IPS-20b (cell line): ENCODE results near the gene CACNA1I.

Experiments used
- H3K27ac ChIP-seq: one replicate; pipeline ENCODE4 v1.5.1; 2013; ENCODE audit warnings: low read length
- H3K27me3 ChIP-seq: 2 replicates; pipeline ENCODE4 v1.6.1; 2013; ENCODE audit warnings: mild to moderate bottlenecking, low read length, inconsistent platforms; ENCODE audit not compliant: insufficient read depth
- H3K36me3 ChIP-seq: 2 replicates; pipeline ENCODE4 v1.6.1; 2013; ENCODE audit warnings: low read depth, mild to moderate bottlenecking, inconsistent platforms, low read length, moderate library complexity; ENCODE audit not compliant: insufficient read depth
- H3K4me1 ChIP-seq: 2 replicates; pipeline ENCODE4 v1.6.1; 2013; ENCODE audit warnings: mild to moderate bottlenecking, control low read depth, inconsistent platforms, low read length, moderate library complexity; ENCODE audit not compliant: insufficient read depth
- H3K4me3 ChIP-seq: 2 replicates; pipeline ENCODE4 v1.5.1; 2013; ENCODE audit warnings: mild to moderate bottlenecking, low read length, inconsistent platforms
- H3K9ac ChIP-seq: 2 replicates; pipeline ENCODE4 v1.6.1; 2013; ENCODE audit warnings: low read depth, mild to moderate bottlenecking, inconsistent platforms, low read length, moderate library complexity
- H3K9me3 ChIP-seq: 2 replicates; pipeline ENCODE4 v1.6.1; 2013; ENCODE audit warnings: mild to moderate bottlenecking, low read depth, low read length, inconsistent platforms; ENCODE audit not compliant: insufficient read depth

The CACNA1I gene

DNA sequence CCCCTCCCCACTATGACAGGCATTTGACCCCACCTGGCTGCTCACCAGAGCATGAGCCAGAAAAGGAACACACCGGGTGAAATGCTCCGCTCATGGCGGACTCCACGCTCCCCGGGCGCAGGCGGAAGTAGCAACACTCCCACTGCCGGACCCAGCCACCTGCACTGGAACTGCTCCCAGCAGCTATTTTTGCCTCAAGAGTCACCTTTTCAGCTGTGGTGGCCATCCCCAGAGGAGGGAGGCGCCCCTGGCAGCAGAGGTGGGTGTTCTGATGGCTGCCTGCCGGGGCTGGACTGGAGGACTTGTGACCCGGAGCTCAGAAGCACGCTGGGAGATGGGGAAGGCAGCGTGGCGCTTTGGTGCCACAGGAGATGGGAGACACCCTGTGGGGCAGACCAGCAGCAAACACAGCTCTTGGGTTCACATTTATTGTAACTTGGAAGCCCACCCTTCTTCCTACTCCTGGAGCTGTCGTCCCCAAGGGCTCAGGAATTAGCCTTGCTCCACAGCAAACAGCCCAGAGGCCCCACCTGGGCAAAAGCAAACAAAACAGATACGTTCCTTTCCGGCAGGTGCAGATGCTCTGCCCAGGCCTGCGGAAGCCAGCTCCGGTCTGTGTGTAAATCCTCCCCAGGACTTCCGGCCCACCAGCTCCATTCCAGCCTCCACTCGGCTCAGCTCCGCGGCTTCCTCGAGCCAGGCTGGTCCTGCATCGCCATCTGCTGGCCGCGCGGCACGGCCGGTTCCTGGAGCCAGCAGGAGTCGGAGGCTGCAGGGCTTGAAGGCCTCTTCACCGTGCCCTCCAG, 41.7 kb upstream of the CACNA1I start:
- H3K36me3 ChIP-seq: peaks cover 55% of the 10 kb centered on the region
- no peak overlapping the region for H3K9ac ChIP-seq
- peaks cover 18% of the 10 kb centered on the region for H3K4me1 ChIP-seq
- no peak overlapping the region for H3K27ac ChIP-seq
- no peaks in the 10 kb centered on the region for H3K27me3 ChIP-seq
- H3K4me3 ChIP-seq: no peak overlapping the region
- H3K9me3 ChIP-seq: no peaks in the 10 kb centered on the region

DNA sequence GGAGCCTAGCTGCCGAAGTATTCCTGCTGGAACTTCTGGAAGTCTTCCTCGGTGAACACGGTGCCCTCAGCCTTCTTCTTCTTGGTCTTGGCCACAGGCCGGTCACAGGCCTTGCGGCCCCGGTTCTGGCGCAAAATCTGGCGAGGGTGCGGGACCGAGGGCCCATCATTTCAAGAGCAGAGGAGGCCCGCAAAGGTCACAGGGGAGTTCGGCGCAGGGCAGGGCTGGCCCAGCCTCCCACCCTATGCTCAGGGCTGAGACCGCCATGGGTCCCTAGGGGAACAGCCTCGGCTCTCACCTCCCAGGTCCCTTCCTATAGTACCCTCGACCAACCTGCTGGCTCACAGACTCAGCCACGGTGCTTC, 41.1 kb upstream of the CACNA1I start:
- Histone ChIP-seq H3K9ac (no peak overlapping the region), H3K4me1 (peaks cover 21% of the 10 kb centered on the region)

DNA sequence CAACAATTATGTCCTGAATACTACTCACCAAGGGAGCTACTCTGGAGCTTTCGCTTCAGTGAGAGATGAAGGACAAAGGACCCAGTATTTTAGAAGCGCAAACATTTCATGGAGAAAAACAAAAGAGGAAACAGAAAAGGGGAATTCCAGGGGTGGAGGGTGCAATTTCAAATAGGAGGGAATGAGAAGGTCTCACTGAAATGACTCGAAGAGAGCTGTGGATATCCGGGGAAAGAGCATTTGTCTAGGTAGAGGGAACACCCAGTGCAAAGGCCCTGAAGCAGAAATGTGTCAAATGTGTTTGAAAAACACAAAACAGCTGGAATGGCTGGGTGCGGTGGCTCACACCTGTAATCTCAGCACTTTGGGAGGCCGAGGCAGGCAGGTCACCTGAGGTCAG, 40.4 kb upstream of the CACNA1I start:
- Histone ChIP-seq H3K27ac (no peak overlapping the region), H3K9ac (no peak overlapping the region), H3K4me1 (peaks cover 22% of the 10 kb centered on the region), H3K4me3 (no peak overlapping the region), H3K9me3 (no peaks in the 10 kb centered on the region), H3K36me3 (peaks cover 43% of the 10 kb centered on the region), H3K27me3 (no peaks in the 10 kb centered on the region)

More for the DNA sequence above, 41.1 kb upstream of the CACNA1I start:
- Histone ChIP-seq H3K4me3 (no peak overlapping the region), H3K36me3 (peaks cover 49% of the 10 kb centered on the region), H3K9me3 (no peaks in the 10 kb centered on the region), H3K27me3 (no peaks in the 10 kb centered on the region), H3K27ac (no peak overlapping the region)

DNA sequence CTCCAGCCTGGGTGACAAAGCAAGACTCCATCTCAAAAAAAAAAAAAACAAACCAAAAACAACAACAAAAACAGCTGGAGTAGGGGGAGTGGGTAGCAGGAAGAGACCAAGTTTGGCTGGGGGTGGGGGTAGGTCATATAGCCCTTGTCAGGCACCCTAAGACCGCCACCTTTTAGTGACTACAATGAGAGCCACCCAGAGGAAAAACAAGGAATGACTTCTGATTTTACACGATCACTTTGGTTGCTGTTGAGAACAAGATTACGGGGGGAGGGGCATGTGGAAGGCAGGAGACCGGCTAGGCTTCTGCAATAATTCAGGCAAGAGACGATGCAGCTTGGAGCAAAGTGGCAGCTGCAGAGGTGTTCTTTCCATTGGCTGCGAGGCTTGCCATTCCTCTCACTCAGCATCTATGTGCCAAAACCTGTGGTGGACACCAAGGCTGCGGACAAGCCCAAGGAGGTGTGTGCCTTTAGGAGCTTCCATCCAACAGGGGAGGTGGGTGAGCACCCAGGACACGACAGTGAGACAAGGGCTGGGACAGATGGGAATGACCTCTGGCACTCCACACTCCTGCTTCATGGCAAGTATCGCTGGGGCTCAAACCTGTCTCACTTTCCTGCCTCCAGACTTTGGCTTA, 39.7 kb upstream of the CACNA1I start:
- H3K27ac ChIP-seq: no peak overlapping the region
- H3K36me3 ChIP-seq: peaks cover 39% of the 10 kb centered on the region
- peaks cover 27% of the 10 kb centered on the region for H3K4me1 ChIP-seq
- H3K9me3 ChIP-seq: no peaks in the 10 kb centered on the region
- H3K27me3 ChIP-seq: no peaks in the 10 kb centered on the region
- 0 out of 2 replicates have a peak overlapping the region, but pooled peaks have one; percentile 23 for H3K4me3 ChIP-seq
- H3K9ac ChIP-seq: no peak overlapping the region

DNA sequence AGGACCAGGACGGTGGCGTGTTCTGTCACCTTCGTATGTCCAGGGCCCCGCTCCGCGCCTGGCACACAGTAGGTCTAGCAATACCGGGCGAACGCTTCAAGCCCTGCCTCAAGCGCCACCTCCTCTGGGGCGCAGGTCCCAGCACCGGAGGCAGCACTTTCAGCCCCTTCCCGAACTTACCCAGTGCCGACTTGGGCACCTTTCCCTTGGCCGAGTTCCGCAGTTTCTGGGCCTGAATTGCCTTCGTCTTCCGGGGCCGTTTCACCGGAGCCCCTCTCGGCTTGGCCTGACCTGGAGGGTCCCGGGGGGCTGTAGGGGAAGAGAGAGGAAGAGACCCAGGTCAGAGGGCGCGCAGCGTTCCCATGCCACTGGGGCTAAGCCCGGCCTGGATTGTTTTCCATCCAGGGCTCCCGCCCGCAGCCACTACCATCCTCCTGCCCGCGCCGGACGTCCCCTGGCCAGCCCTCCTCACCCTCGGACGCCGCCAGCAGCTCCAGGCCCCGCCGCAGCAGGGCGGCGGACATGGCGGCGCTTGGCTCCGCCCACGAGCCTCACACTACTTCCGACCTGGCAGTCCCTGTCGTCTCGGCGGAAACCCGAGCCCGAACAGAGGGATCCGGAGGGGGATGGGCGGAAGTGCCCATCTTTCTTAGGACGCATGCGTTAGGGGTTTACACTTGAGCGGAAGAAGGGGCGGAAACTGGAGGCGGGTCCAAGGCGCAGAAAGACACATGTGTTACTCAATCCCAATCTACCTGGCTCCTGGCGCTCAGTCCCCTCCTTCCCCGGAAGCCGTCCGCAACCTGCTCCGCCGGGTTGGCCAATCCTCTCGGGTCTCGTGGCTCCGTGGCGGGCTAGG, 38.1 kb upstream of the CACNA1I start, which contains the start of gene RPS19BP1:
Gene RPS19BP1, minus strand, starts transcription at position 534 of the 859 bp plus-strand sequence. Its CDS starts 10 bp downstream, at position 524.
- Histone ChIP-seq H3K4me3 (peak within 1 kb of the TSS; percentile 99), H3K36me3 (peaks cover 38% of the 10 kb centered on the region), H3K27me3 (no peaks in the 10 kb centered on the region), H3K4me1 (peaks cover 28% of the 10 kb centered on the region), H3K9me3 (no peaks in the 10 kb centered on the region), H3K9ac (peak within 1 kb of the TSS; percentile 97; the same call in 1 of the 2 replicates), H3K27ac (peak within 1 kb of the TSS; percentile 55)

DNA sequence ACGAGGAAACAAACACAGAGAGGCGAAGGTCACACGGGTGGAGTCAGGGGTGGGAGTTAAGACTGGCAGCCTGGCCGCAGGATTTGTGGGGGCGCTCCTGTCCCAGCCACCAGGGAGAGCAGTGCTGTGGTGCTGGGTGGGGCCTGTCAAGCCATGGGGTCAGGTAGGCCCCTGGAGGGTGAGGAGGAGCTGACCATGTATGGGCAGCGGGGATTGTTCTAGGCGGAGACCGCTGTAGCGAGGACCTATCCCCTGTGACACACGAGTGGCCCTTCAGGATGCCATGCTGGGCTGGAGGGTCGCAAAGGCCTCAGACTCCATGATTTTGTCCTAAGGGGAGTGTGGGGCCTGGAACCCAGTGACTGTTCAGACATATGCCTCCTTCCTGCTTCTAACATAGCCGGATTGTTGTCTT, 36.5 kb upstream of the CACNA1I start:
- peaks cover 22% of the 10 kb centered on the region for H3K36me3 ChIP-seq
- H3K9me3 ChIP-seq: no peaks in the 10 kb centered on the region
- H3K27ac ChIP-seq: no peak overlapping the region
- peak overlapping the region; percentile 59; the same call in 1 of the 2 replicates for H3K4me3 ChIP-seq
- no peaks in the 10 kb centered on the region for H3K27me3 ChIP-seq
- H3K9ac ChIP-seq: peak overlapping the region; percentile 49; the same call in 1 of the 2 replicates
- peaks cover 35% of the 10 kb centered on the region for H3K4me1 ChIP-seq

DNA sequence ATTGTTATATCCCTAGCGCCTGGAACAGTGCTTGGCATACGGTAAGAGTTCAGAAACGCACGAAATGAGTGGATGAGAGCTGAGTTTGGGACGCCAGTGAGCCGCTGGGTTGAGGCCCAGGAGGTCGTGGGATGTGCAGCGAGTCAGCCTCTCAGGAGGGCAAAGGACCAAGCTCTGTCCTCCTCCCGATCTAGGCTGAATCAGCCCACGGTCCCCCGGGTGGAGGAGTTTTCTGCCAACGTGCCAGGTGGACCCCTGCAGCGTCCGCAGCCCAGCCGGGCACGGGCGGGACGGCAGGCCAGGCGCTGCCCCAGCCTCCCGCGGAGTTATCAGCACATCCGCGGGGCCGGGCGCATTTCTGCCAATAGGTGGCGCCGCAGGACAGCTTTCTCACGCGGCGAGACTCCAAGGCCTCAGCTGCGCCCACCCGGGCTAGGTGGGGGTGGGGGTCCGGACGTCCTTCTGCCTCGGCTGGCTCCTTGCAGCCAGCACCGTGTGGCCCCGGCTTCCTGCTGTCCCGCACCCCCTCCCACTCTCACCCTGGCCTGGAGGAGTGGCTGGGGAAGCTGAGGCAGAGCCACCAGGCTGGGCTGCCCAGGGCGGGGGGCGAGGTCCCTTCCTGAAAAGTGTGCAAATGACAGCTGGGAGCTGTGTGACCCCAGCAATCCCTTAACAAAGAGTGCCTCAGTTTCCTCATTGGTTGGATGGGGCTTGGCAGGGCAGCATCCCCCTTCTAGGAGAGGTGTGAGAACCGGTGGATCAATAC, 35.8 kb upstream of the CACNA1I start:
- Histone ChIP-seq H3K9ac (peak overlapping the region; percentile 49; the same call in 1 of the 2 replicates), H3K27me3 (no peaks in the 10 kb centered on the region), H3K27ac (no peak overlapping the region), H3K9me3 (no peaks in the 10 kb centered on the region), H3K36me3 (peaks cover 17% of the 10 kb centered on the region), H3K4me1 (peaks cover 35% of the 10 kb centered on the region), H3K4me3 (peak overlapping the region; percentile 59; the same call in 1 of the 2 replicates)

DNA sequence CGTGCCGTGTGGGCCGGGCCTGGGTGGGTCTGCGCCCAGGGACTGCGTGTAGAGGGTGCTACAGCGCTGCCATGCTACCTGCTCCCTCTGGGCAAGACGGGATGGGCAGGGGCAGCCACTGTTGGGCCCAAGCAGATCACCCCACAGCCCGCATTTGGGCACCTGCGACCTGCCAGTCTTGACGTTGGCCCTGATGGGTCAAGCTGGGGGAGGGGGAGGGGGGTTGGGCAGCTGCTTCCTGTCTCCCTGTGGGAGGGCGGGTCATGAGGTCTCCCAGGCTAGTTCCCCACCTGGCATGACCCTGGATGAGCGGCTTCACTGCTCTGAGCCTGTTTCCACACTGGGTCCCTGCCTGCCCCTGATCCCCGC, 35.2 kb upstream of the CACNA1I start:
- H3K27ac ChIP-seq: no peak overlapping the region
- peaks cover 35% of the 10 kb centered on the region for H3K4me1 ChIP-seq
- H3K9me3 ChIP-seq: no peaks in the 10 kb centered on the region
- H3K27me3 ChIP-seq: no peaks in the 10 kb centered on the region
- peak overlapping the region; percentile 59; the same call in 1 of the 2 replicates for H3K4me3 ChIP-seq
- H3K36me3 ChIP-seq: peaks cover 12% of the 10 kb centered on the region
- no peak overlapping the region for H3K9ac ChIP-seq

DNA sequence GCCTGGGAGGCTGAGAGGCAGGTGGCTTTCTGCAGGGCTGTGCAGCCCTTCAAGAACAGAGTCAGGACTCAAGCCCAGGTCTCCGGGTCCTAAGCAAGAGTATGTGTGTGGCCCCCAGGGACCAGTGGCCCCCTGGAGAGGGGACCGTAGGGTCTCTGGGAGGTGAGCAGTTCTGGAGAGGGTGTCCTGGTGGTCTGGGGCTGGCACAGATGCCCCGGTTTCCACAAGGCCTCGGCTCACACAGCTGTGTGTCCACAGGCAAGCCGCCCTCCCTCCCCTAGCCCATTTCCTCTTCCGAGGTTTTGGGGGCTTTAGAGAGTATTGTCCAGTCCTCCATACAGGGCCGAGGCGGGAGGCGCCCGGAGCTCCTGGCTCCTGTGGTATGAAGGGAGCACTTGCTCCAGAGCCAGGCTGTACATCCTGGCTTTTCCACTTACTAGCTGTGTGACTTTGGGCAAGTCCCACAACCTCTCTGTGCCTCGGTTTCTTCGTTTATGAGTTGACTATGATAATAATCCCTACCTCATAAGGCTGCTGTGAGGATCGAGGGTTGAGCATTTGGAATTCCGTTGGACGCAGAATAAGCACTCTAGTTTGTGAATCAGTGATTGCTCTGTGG, 34.6 kb upstream of the CACNA1I start:
- Histone ChIP-seq H3K9me3 (no peaks in the 10 kb centered on the region), H3K27me3 (no peaks in the 10 kb centered on the region), H3K4me3 (no peak overlapping the region), H3K4me1 (peaks cover 34% of the 10 kb centered on the region), H3K27ac (no peak overlapping the region), H3K9ac (no peak overlapping the region), H3K36me3 (peaks cover 6% of the 10 kb centered on the region)

DNA sequence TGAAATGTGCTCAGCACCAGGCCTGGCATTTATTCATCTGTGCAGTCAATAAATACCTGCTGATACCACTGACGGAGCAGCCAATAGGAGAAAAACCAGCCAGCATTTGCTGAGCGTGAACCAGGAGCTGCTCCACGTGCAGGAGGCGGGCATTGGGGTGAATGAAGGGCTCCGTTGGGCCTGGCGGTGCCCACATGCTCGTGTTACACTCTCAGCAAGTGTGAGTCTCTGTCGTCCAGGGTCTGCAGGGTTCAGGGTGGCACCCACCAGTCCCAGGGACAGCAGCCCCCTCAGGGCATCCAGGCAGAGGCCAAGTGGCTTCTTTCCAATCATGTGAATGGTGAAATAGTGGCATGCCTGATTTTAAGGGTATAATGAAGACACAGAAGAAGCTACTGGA, 33.8 kb upstream of the CACNA1I start:
- Histone ChIP-seq H3K9ac (no peak overlapping the region), H3K4me3 (no peak overlapping the region), H3K4me1 (peaks cover 27% of the 10 kb centered on the region), H3K9me3 (no peaks in the 10 kb centered on the region), H3K27me3 (no peaks in the 10 kb centered on the region), H3K36me3 (no peaks in the 10 kb centered on the region), H3K27ac (no peak overlapping the region)
